GM19193 (cell line): ENCODE measurements around the gene MGAT2.

Experiments used
- POLR2A ChIP-seq: IDR thresholded peaks from 4 replicates; pipeline ENCODE4 v1.6.1; 2011; ENCODE audit not compliant: insufficient read depth, insufficient read length; ENCODE audit errors: extremely low read depth

The MGAT2 gene

GRCh38 chr14:49623941-49624839, 3.6 kb downstream of the MGAT2 start:
- TF ChIP-seq POLR2A = no peak

- TF ChIP-seq POLR2A = peak; percentile 95
These were observed 13.3 kb downstream of the MGAT2 start for GRCh38 chr14:49633640-49634546.

GRCh38 chr14:49634547-49635334, 14.1 kb downstream of the MGAT2 start, which contains the start of gene DNAAF2:
TSS of gene DNAAF2 (minus strand) at chr14:49635244. CDS start at chr14:49635149, 95 bp downstream.
- no peak for TF ChIP-seq POLR2A

GRCh38 chr14:49636866-49637265, 16.3 kb downstream of the MGAT2 start:
- no peak for TF ChIP-seq POLR2A

GRCh38 chr14:49637534-49638078, 17.0 kb downstream of the MGAT2 start:
- no peak for TF ChIP-seq POLR2A

GRCh38 chr14:49640540-49641417, 20.2 kb downstream of the MGAT2 start:
- no peak for TF ChIP-seq POLR2A

GRCh38 chr14:49641697-49642129, 21.1 kb downstream of the MGAT2 start:
- no peak for TF ChIP-seq POLR2A

- TF ChIP-seq POLR2A = no peak
These were observed 21.6 kb downstream of the MGAT2 start for GRCh38 chr14:49642163-49642562.

- no peak for TF ChIP-seq POLR2A
These were observed 32.9 kb downstream of the MGAT2 start for GRCh38 chr14:49653508-49653907.

- no peak for TF ChIP-seq POLR2A
These were observed 33.9 kb downstream of the MGAT2 start for GRCh38 chr14:49654511-49654910.

GRCh38 chr14:49659526-49660455, 39.2 kb downstream of the MGAT2 start:
- no peak for TF ChIP-seq POLR2A

GRCh38 chr14:49670475-49670874, 49.9 kb downstream of the MGAT2 start:
- TF ChIP-seq POLR2A = no peak
